Measurements from ENCODE around the gene EXD3. TPM values are rescaled to one million over a fixed set of nuclear protein-coding genes. Genes with fewer than 3 reads are reported as not detected.

Gene EXD3
- total RNA-seq, result 4.9 and 17.6 TPM in 2 replicates

DNA sequence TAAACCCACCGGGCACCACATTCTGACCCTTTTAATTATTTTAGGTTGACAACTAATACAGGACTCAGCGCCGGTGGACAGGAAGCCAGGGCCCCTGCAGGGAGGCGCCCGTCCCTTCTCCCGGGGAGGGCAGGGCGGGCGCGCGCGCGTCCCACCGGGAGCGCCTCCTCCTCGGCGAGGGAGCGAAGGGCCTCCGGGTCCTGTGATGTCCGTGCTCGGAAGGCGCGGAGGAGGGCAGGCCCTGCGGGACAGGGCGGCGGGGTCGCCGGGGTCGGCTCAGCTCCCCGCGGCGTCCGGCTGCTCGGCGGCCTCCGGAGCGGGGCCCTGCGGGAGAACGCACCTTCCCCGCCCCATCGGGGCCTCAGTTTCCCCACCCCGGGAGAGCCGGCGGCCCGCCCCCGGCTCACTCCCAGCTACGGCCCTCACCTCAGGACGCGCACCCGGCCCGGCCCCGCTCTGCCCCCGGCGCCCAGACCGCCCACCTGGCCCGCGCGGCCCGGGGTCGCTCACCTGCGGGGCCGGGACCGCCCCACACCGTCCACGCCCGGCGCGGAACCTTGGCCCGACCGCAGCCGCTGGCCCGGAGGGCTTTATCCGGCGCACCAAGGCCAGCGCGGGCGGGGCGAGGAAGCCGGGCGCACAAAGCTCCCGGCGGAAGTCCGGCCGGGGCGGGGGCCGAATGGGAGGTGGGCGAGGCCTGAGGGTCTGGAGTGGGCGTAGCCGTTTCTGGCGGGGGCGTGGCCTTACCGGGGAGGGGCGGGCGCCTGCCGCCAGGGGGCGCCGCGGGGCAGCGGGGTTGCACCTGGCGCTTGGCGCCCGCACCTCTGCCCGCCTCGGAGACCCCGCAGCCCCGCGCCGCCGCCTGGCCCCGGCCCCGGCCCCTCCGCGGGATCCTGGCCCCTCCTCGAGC, at the start of gene EXD3, which contains the start of gene NOXA1:
Gene EXD3 (minus strand): TSS at position 559 of the 910 bp plus-strand sequence. CDS start 27,805 bp downstream, outside the sequence.
Gene NOXA1 (plus strand): TSS at position 790 of the 910 bp plus-strand sequence. CDS start 137 bp downstream, outside the sequence.

DNA sequence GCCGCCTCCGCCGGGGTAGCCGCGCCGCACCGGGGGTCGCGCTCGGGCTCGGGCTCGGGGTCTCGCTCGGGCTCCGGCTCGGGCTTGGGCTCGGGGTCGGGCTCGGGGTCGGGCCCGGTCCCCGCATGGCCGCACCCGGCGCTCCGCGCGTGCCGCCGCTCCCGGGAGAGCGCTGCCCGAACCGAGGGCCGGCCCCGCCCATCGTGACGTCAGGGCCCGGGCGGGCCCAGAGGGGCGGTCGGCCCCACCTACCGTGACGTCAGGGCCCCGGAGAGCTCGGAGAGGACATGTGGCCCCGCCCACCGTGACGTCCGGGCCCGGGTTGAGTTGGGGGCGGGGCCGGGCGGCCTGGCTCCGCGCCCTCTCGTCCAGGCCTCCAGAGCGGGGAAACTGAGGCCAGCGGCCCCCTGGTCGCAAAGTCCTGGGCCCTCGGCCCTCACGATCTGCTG, 36.2 kb upstream of the EXD3 start, which contains the start of gene NSMF:
Gene NSMF (minus strand): TSS at position 183 of the 449 bp plus-strand sequence. CDS start 232 bp downstream, outside the sequence.

DNA sequence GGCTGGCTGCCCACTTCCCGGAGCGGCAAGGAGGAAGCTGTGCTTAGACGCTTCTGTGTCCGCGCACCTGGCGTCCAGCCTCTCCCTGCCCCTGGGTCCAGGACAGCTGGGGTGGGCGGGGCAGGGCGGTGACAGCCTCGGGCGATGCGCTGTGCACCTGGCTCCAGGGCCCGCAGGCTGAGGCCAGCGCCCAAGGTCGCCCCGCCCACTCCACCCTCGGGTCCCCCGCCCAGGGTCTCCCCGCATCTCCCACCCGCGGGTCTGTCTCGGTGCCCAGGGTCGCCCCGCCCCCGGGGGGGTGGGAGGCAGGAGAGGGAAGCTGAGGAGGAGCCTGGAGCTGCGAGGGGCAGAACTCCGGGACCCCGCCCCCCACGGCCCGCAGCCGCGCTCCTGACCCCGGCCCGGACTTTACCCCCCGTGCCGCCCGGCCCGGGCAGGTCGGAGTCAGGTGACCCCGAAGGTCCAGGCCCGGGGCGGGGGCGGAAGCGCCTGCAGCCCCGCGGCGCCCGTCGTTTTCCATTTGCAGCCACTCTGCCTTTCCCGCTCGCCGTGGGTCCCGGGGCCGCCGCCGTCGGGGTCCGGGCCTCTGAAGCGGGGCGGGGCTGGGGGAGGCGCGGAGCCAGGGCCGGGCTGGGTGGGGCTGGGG, 18.4 kb upstream of the EXD3 start, which contains the start of gene ENTPD8:
Gene ENTPD8 (minus strand): TSS at position 69 of the 646 bp plus-strand sequence. CDS start 3,072 bp downstream, outside the sequence.

GRCh38 chr9:137302118-137302448, 120.9 kb downstream of the EXD3 start, which contains the start of gene NRARP:
TSS of gene NRARP (minus strand) at chr9:137302271. CDS start at chr9:137301928, 343 bp downstream.

GRCh38 chr9:137277329-137278041, 145.5 kb downstream of the EXD3 start, which contains the start of gene TOR4A:
TSS of gene TOR4A (plus strand) at chr9:137277726. CDS start at chr9:137278690, 964 bp downstream.

Other genes with a start within 250 kb of the EXD3 start
- 10.4 and 10.9 TPM in 2 replicates for gene ANAPC2, start 234.6 kb downstream of the EXD3 start, total RNA-seq
- 65.7 and 87.8 TPM in 2 replicates for gene SSNA1, start 234.5 kb downstream of the EXD3 start, total RNA-seq
- 12.4 and 16.1 TPM in 2 replicates for gene TPRN, start 222.4 kb downstream of the EXD3 start, total RNA-seq
- 30.5 and 33.1 TPM in 2 replicates for gene TMEM203, start 217.5 kb downstream of the EXD3 start, total RNA-seq
- 8.8 and 11.2 TPM in 2 replicates for gene NDOR1, start 217.5 kb downstream of the EXD3 start, total RNA-seq
- gene RNF208, start 200.9 kb downstream of the EXD3 start, total RNA-seq, result not detected in 2 replicates
- 0.17 TPM in 1 of 2 replicates, not detected in the other for gene CYSRT1, start 198.0 kb downstream of the EXD3 start, total RNA-seq
- not detected in 2 replicates for gene RNF224, start 195.7 kb downstream of the EXD3 start, total RNA-seq
- not detected in 2 replicates for gene SLC34A3, start 192.3 kb downstream of the EXD3 start, total RNA-seq
- 115 and 248 TPM in 2 replicates for gene TUBB4B, start 181.9 kb downstream of the EXD3 start, total RNA-seq
- not detected in 2 replicates for gene STPG3, start 171.9 kb downstream of the EXD3 start, total RNA-seq
- 33.8 and 44.2 TPM in 2 replicates for gene NELFB, start 167.8 kb downstream of the EXD3 start, total RNA-seq
- gene TOR4A, start 145.4 kb downstream of the EXD3 start, total RNA-seq, result 4.6 and 15.5 TPM in 2 replicates
- gene NRARP, start 120.9 kb downstream of the EXD3 start, total RNA-seq, result 0.35 and 3.4 TPM in 2 replicates
- 0.17 and 0.23 TPM in 2 replicates for gene NOXA1, start 231 bp upstream of the EXD3 start, total RNA-seq
- gene ENTPD8, start 18.2 kb upstream of the EXD3 start, total RNA-seq, result not detected in 2 replicates
- gene NSMF, start 36.2 kb upstream of the EXD3 start, total RNA-seq, result 60.7 and 64.3 TPM in 2 replicates
- 0.23 and 1.6 TPM in 2 replicates for gene PNPLA7, start 127.2 kb upstream of the EXD3 start, total RNA-seq
- gene MRPL41, start 128.7 kb upstream of the EXD3 start, total RNA-seq, result 74.1 and 91.6 TPM in 2 replicates
- 22.9 and 23.5 TPM in 2 replicates for gene DPH7, start 155.8 kb upstream of the EXD3 start, total RNA-seq
- 19.2 and 26.3 TPM in 2 replicates for gene ZMYND19, start 167.3 kb upstream of the EXD3 start, total RNA-seq
- 29.0 and 29.3 TPM in 2 replicates for gene ARRDC1, start 182.5 kb upstream of the EXD3 start, total RNA-seq
- gene EHMT1, start 195.8 kb upstream of the EXD3 start, total RNA-seq, result 28.9 and 33.9 TPM in 2 replicates